ENCODE data around the gene EPB41L2. TPM values are rescaled to one million over a fixed set of nuclear protein-coding genes. Genes with fewer than 3 reads are reported as not detected.
"Not testable (repeated sequence)": the region's sequence is repeated elsewhere in the genome, so short reads cannot be mapped to it uniquely, and the experiment has no call there.

EPB41L2 gene
- total RNA-seq, 4 donors from 2014 or later, result 57.2 to 116 (median 85.2) TPM

DNA sequence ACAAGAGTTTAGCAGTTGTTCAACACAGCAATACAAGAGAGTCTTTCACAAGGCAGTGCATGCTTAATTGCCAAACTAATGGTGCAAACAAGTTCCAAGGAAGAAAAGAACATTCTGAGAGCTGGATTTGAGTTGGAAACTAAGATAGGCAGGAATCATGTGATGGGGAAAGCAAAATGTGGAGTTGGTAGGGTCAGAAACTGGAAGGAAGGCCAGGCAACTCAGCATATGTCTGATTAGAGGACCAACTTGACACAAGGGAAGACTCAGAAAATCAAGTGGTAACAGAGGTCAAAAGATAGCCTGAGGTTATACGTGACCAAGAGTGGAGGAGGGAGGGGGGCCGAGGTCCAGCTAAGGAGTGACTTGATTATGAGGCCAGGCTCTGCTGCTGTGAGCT lies 118.6 kb downstream of the EPB41L2 start:
- peaks cover 0 to 9% (median 0%) of the 10 kb centered on the region in 3 donors for H3K4me1 ChIP-seq
- TF ChIP-seq POLR2AphosphoS5 (IDR thresholded peaks at IDR 0.05), result no peak
- no peak for TF ChIP-seq POLR2A (IDR thresholded peaks at IDR 0.05)
- TF ChIP-seq, protein P1, sequence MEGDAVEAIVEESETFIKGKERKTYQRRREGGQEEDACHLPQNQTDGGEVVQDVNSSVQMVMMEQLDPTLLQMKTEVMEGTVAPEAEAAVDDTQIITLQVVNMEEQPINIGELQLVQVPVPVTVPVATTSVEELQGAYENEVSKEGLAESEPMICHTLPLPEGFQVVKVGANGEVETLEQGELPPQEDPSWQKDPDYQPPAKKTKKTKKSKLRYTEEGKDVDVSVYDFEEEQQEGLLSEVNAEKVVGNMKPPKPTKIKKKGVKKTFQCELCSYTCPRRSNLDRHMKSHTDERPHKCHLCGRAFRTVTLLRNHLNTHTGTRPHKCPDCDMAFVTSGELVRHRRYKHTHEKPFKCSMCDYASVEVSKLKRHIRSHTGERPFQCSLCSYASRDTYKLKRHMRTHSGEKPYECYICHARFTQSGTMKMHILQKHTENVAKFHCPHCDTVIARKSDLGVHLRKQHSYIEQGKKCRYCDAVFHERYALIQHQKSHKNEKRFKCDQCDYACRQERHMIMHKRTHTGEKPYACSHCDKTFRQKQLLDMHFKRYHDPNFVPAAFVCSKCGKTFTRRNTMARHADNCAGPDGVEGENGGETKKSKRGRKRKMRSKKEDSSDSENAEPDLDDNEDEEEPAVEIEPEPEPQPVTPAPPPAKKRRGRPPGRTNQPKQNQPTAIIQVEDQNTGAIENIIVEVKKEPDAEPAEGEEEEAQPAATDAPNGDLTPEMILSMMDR (IDR thresholded peaks at IDR 0.05), result no peak
- TF ChIP-seq EP300 (IDR thresholded peaks at IDR 0.05), result no peak
- no peak overlapping the region for H3K4me3 ChIP-seq
- no peaks in the 10 kb centered on the region for H3K27me3 ChIP-seq
- H3K27ac ChIP-seq, result peak overlapping the region in 2 of 4 donors; percentile 17 to 33
- ATAC-seq, result no peak
- no peaks in the 10 kb centered on the region for H3K9me3 ChIP-seq
- peaks cover 0 to 4% of the 10 kb centered on the region in 2 donors for H3K36me3 ChIP-seq
- WGBS, 2 donors (ENCODE audit: low coverage in 1 of 2), result 73 to 86% methylated on average over 1 to 2 of the region's 2 CpGs

DNA sequence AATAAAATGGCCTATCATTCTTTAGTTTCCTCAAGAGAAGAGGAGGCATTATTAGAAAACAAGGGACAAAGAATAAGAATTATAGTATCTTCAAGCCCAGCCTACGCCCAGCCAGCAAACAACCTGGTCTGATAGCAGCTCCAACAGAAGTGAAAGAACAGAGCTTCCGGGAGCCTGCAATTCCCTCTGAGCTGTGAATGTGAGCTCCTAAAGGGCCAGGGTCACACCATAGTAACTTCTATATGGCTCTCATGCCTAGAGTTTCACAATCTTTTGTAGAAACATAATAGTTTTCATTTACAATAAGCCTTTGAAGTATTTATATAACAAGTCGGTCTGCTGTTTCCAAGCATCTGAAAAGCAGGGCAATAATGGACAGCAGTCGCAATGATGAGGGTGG lies 119.3 kb downstream of the EPB41L2 start:
- ATAC-seq, result no peak
- H3K36me3 ChIP-seq, result no peaks in the 10 kb centered on the region

DNA sequence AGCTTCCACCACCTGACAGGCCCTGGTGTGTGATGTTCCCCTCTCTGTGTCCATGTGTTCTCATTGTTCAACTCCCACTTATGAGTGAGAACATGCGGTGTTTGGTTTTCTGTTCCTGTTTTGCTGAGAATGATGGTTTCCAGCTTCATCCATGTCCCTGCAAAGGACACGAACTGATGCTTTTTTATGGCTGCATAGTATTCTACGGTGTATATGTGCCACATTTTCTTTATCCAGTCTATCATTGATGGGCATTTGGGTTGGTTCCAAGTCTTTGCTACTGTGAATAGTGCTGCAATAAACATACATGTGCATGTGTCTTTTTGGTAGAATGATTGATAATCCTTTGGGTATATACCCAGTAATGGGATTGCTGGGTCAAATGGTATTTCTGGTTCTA lies 120.3 kb downstream of the EPB41L2 start:
- not testable (repeated sequence) for H3K27ac ChIP-seq, ATAC-seq, H3K9me3 ChIP-seq, H3K4me3 ChIP-seq, H3K36me3 ChIP-seq, H3K27me3 ChIP-seq
- peaks cover 0 to 17% (median 0%) of the 10 kb centered on the region in 3 donors for H3K4me1 ChIP-seq
- 100% methylated on average over 3 of the region's 3 CpGs; no CpG with 5 or more reads in 1 of the 2 donors for WGBS, 2 donors (ENCODE audit: low coverage in 1 of 2)

More for the DNA sequence above, 119.3 kb downstream of the EPB41L2 start:
- Histone ChIP-seq H3K4me3 (no peak overlapping the region), H3K27me3 (no peaks in the 10 kb centered on the region), H3K27ac (no peak overlapping the region), H3K9me3 (no peaks in the 10 kb centered on the region), H3K4me1 (peaks cover 0 to 9% (median 0%) of the 10 kb centered on the region in 3 donors)
- WGBS, 2 donors (ENCODE audit: low coverage in 1 of 2), result 67 to 84% methylated on average over 1 to 4 of the region's 4 CpGs
- TF ChIP-seq POLR2AphosphoS5 (IDR thresholded peaks at IDR 0.05) (no peak), POLR2A (IDR thresholded peaks at IDR 0.05) (no peak), EP300 (IDR thresholded peaks at IDR 0.05) (no peak)
- TF ChIP-seq, protein P1 (IDR thresholded peaks at IDR 0.05), result no peak

DNA sequence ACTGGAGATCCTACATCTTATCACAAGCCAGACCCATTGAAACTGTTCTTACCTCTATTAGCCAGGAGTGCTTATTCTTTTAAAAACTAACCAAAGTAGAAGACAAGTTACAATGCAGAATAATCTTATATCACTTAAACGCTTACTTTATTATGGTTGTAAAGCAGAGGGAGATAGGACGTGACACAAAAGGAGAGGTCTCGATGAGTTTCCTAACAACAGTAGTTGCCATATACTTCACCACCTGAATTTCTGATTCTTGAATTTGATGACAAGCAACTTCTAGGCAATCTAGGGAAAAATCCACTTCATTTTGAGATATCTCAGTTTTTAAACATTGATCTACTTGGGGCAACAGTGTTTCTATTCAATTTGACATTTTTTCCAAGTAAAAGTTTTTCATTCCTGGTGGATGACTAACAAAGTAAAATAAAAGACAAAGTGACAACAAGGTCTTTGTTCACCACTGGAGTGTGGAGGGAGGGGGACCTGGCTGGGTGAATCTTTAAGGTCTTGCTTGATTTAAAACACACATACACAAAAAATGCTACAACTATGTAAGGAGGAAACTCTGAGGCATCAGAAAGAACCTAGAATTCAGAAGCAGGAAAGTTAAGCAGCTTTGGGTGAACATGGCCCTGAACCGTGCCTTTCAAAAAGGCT lies 125.0 kb downstream of the EPB41L2 start:
- Histone ChIP-seq H3K27ac (no peak overlapping the region), H3K9me3 (no peaks in the 10 kb centered on the region)
- no peak for ATAC-seq

DNA sequence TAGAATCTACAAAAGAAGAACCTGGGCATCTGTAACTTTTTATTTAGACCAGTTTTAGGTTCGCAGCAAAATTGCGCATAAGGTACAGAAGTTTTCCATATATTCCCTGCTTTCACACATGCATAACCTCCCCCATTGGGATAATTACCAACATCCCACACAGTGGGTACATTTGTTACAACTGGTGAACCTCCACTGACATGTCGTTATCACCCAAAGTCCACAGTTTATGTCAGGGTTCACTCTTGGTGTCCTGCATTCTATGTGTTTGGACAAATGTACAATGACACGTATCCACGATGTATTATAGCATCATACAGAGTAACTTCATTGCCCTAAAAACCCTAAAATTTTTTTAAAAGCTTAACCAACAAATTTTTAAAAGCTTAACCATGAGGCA lies 126.1 kb downstream of the EPB41L2 start:
- H3K4me1 ChIP-seq, result peaks cover 0 to 52% (median 5%) of the 10 kb centered on the region in 3 donors
- H3K27me3 ChIP-seq, result no peaks in the 10 kb centered on the region
- no peak overlapping the region for H3K4me3 ChIP-seq
- WGBS, 2 donors (ENCODE audit: low coverage in 1 of 2), result 83 to 93% methylated on average over 4 to 5 of the region's 5 CpGs
- no peaks in the 10 kb centered on the region for H3K36me3 ChIP-seq
- no peak for ATAC-seq
- no peaks in the 10 kb centered on the region for H3K9me3 ChIP-seq
- TF ChIP-seq, protein P1 (IDR thresholded peaks at IDR 0.05), result no peak
- TF ChIP-seq POLR2AphosphoS5 (IDR thresholded peaks at IDR 0.05), result no peak
- TF ChIP-seq POLR2A (IDR thresholded peaks at IDR 0.05), result no peak
- no peak for TF ChIP-seq EP300 (IDR thresholded peaks at IDR 0.05)
- no peak overlapping the region for H3K27ac ChIP-seq

More for the DNA sequence above, 125.0 kb downstream of the EPB41L2 start:
- TF ChIP-seq POLR2A (IDR thresholded peaks at IDR 0.05), result no peak
- TF ChIP-seq, protein P1 (IDR thresholded peaks at IDR 0.05), result no peak
- no peak for TF ChIP-seq EP300 (IDR thresholded peaks at IDR 0.05)
- no peak for TF ChIP-seq POLR2AphosphoS5 (IDR thresholded peaks at IDR 0.05)
- Histone ChIP-seq H3K4me1 (peaks cover 0 to 46% (median 5%) of the 10 kb centered on the region in 3 donors), H3K36me3 (no peaks in the 10 kb centered on the region), H3K27me3 (no peaks in the 10 kb centered on the region), H3K4me3 (no peak overlapping the region)
- 83 to 93% methylated on average over 4 of the region's 4 CpGs for WGBS, 2 donors (ENCODE audit: low coverage in 1 of 2)
